Adipose tissue (tissue), 3 donors: Measurements from ENCODE around the gene ZMIZ2. TPM values are rescaled to one million over a fixed set of nuclear protein-coding genes. Genes with fewer than 3 reads are reported as not detected.
"Not testable (repeated sequence)": the region's sequence is repeated elsewhere in the genome, so short reads cannot be mapped to it uniquely, and the experiment has no call there.

ENCODE experiments used
- H3K27ac ChIP-seq: one replicate; pipeline ENCODE4 v1.5.1; 2013; ENCODE audit warnings: low read depth, low read length
- WGBS, 3 donors: extraction: QIAGEN DNeasy Blood & Tissue Kit; methylation state at CpG; one replicate each; pipeline ENCODE4 v1.1.7; 2013; 5-methylcytosine and 5-hydroxymethylcytosine counted together
- polyA plus RNA-seq, 3 donors: library from polyadenylated mRNA; stranded (reverse); fragments of 200-250 nt; gene quantifications; one replicate each; pipeline ENCODE4 v1.2.3, GENCODE V29; 2013
- donor health status: healthy with polysubstance abuse.
- donor health status: Bipolar disorder and iron deficiency.
- donor health status: healthy.

ZMIZ2 gene
- polyA plus RNA-seq, 3 donors = 28.2 to 42.5 (median 29.5) TPM

GRCh38 chr7:44766416-44766801 lies 17.8 kb downstream of the ZMIZ2 start:
- no peak overlapping the region for H3K27ac ChIP-seq
- WGBS, 3 donors = 85 to 92% (median 87%) methylated on average over 11 of the region's 11 CpGs

- no peak overlapping the region for H3K27ac ChIP-seq
- 52 to 86% (median 81%) methylated on average over 19 of the region's 19 CpGs for WGBS, 3 donors
These were observed 18.7 kb downstream of the ZMIZ2 start for GRCh38 chr7:44767134-44767911.

- WGBS, 3 donors = 19 to 41% (median 39%) methylated on average over 12 of the region's 12 CpGs
- no peak overlapping the region for H3K27ac ChIP-seq
These were observed 19.4 kb downstream of the ZMIZ2 start for GRCh38 chr7:44767912-44768627.

GRCh38 chr7:44768628-44769371 lies 20.2 kb downstream of the ZMIZ2 start:
- no peak overlapping the region for H3K27ac ChIP-seq
- 49 to 53% (median 52%) methylated on average over 11 of the region's 11 CpGs for WGBS, 3 donors

GRCh38 chr7:44769376-44769775 lies 20.7 kb downstream of the ZMIZ2 start:
- no peak overlapping the region for H3K27ac ChIP-seq
- 76 to 84% (median 76%) methylated on average over 8 of the region's 8 CpGs for WGBS, 3 donors

GRCh38 chr7:44769776-44770294 lies 21.2 kb downstream of the ZMIZ2 start:
- no peak overlapping the region for H3K27ac ChIP-seq
- 14 to 26% (median 15%) methylated on average over 10 of the region's 10 CpGs for WGBS, 3 donors

GRCh38 chr7:44771358-44771757 lies 22.7 kb downstream of the ZMIZ2 start:
- no peak overlapping the region for H3K27ac ChIP-seq
- 55 to 82% (median 66%) methylated on average over 3 of the region's 3 CpGs for WGBS, 3 donors

GRCh38 chr7:44772440-44772839 lies 23.8 kb downstream of the ZMIZ2 start:
- WGBS, 3 donors = 65 to 70% (median 69%) methylated on average over 6 of the region's 6 CpGs
- H3K27ac ChIP-seq = no peak overlapping the region

GRCh38 chr7:44772867-44773266 lies 24.2 kb downstream of the ZMIZ2 start:
- 65 to 82% (median 81%) methylated on average over 10 of the region's 10 CpGs for WGBS, 3 donors
- H3K27ac ChIP-seq = no peak overlapping the region

- WGBS, 3 donors = 60 to 80% (median 71%) methylated on average over 3 of the region's 3 CpGs
- H3K27ac ChIP-seq = not testable (repeated sequence)
These were observed 25.8 kb downstream of the ZMIZ2 start for GRCh38 chr7:44774486-44774885.

- H3K27ac ChIP-seq = no peak overlapping the region
- WGBS, 3 donors = 80 to 86% (median 85%) methylated on average over 6 of the region's 6 CpGs
These were observed 26.9 kb downstream of the ZMIZ2 start for GRCh38 chr7:44775383-44776107.

- no peak overlapping the region for H3K27ac ChIP-seq
- WGBS, 3 donors = 59 to 86% (median 86%) methylated on average over 3 of the region's 3 CpGs
These were observed 27.6 kb downstream of the ZMIZ2 start for GRCh38 chr7:44776211-44776610.

- 96 to 100% (median 100%) methylated on average over 1 of the region's 1 CpG for WGBS, 3 donors
- no peak overlapping the region for H3K27ac ChIP-seq
These were observed 33.8 kb downstream of the ZMIZ2 start for GRCh38 chr7:44782460-44782859.

GRCh38 chr7:44783407-44783806 lies 34.8 kb downstream of the ZMIZ2 start:
- no peak overlapping the region for H3K27ac ChIP-seq

GRCh38 chr7:44784364-44784763 lies 35.7 kb downstream of the ZMIZ2 start:
- no peak overlapping the region for H3K27ac ChIP-seq
- 50 to 80% (median 73%) methylated on average over 1 of the region's 1 CpG for WGBS, 3 donors

- WGBS, 3 donors = 95 to 98% (median 97%) methylated on average over 3 of the region's 3 CpGs
- not testable (repeated sequence) for H3K27ac ChIP-seq
These were observed 36.6 kb downstream of the ZMIZ2 start for GRCh38 chr7:44785218-44785617.

GRCh38 chr7:44787041-44787440 lies 38.4 kb downstream of the ZMIZ2 start:
- 78 to 83% (median 80%) methylated on average over 4 of the region's 4 CpGs for WGBS, 3 donors
- no peak overlapping the region for H3K27ac ChIP-seq

GRCh38 chr7:44787762-44788161 lies 39.1 kb downstream of the ZMIZ2 start:
- 34 to 70% (median 67%) methylated on average over 3 of the region's 3 CpGs for WGBS, 3 donors

More at GRCh38 chr7:44787762-44788161, 39.1 kb downstream of the ZMIZ2 start:
- H3K27ac ChIP-seq = no peak overlapping the region
